ENCODE measurements around the gene TNFAIP8.

DNA sequence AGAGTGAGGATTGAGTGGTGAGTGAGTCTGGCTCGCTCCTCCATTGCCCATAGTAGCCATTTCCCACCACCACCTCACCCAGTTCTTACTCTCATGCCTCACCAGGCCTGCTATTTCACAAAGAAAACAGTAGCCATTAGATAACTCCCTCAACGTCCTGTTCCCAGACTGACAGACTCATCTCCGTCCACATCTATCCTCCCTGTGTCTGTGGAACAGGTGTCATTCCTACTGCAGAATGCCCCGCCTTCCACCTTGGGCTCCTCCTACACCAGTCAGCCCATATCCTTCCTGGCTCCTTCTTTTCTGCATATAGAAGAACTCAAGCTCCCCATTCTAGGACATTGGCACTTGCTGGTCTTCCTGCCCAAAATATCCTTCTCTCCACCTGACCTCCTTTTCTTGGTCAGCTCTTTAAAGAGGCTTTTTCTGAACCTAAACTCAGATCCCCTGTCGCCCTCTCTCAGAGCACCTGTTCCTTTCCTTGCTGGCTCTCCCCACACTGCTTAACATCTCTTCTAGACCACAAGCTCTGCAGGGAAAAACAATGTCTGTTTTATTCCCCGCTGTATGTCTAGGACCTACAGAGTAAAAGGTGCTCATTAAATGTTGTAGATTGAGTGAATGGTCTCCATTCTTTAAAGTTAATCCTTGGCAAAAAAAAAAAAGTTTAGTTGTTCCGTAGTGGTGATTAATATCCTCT is 3.2 kb downstream of the TNFAIP8 start:
- TF ChIP-seq CTCF (CRISPR knock-in tag; IDR thresholded peaks at IDR 0.05) (no peak), PATZ1 (CRISPR knock-in tag; IDR thresholded peaks at IDR 0.05) (no peak), GPN1 (CRISPR knock-in tag; IDR thresholded peaks at IDR 0.05; ENCODE audit: borderline replicate concordance) (no peak), ZNF354B (CRISPR knock-in tag; IDR thresholded peaks at IDR 0.05) (no peak)

Data from HepG2 (cell line).